Activated effector memory CD4-positive, alpha-beta T cell treated with Interleukin-2 at 50 U/mL for 16 hours (primary cell): ENCODE results near the gene TMED9.
"Not testable (repeated sequence)": the region's sequence is repeated elsewhere in the genome, so short reads cannot be mapped to it uniquely, and the experiment has no call there.

ENCODE experiments used
- DNase-seq: peaks from one replicate; pipeline ENCODE4 v3.0.0-alpha.2; 2020

TMED9 gene

DNA sequence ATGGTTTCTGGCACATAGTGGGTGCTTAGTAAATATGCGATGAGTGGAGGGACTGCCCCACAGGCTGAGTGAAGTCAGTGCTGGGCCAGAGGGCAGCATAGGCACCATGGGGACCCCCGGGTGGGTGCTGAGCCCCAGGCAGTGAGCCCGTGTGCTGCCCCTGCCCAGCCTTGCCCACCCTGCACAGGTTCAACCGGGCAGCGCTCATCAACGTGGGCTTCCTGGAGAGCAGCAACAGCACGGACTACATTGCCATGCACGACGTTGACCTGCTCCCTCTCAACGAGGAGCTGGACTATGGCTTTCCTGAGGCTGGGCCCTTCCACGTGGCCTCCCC lies 15.1 kb downstream of the TMED9 start:
- no peak for DNase-seq

DNA sequence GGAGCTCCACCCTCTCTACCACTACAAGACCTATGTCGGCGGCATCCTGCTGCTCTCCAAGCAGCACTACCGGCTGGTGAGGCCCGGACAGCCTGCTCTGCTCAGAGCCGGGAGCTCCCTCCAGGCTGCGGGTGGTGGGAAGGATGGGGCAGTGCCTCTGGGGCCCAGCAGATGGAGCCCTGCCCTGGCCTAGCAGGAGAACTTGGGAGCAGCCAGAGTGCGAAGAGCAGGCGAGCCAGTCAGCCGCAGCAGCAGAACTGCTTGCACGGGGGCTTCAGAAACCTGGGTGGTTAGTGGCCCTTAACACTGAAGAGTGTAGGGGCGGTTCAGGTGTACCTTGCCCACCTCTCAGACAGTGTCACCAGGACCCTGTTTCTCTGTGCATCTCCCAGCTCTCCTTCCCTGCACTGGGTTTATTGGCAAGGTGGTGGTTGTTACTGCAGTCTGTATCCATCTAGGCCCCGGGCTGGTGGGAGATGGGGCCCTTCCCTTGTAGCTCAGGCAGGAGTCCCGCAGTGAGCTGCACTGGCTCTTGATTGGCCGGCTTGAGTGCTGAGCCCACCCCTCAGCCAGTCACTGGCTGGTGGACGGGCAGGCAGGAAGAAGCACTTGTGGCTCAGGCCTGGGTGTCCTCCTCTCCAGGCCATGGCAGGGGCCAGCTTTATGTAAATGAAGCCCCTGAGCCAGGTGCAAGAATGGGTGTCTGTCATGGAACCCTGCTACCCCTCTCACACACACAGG lies 15.6 kb downstream of the TMED9 start:
- DNase-seq = peak; percentile 37

DNA sequence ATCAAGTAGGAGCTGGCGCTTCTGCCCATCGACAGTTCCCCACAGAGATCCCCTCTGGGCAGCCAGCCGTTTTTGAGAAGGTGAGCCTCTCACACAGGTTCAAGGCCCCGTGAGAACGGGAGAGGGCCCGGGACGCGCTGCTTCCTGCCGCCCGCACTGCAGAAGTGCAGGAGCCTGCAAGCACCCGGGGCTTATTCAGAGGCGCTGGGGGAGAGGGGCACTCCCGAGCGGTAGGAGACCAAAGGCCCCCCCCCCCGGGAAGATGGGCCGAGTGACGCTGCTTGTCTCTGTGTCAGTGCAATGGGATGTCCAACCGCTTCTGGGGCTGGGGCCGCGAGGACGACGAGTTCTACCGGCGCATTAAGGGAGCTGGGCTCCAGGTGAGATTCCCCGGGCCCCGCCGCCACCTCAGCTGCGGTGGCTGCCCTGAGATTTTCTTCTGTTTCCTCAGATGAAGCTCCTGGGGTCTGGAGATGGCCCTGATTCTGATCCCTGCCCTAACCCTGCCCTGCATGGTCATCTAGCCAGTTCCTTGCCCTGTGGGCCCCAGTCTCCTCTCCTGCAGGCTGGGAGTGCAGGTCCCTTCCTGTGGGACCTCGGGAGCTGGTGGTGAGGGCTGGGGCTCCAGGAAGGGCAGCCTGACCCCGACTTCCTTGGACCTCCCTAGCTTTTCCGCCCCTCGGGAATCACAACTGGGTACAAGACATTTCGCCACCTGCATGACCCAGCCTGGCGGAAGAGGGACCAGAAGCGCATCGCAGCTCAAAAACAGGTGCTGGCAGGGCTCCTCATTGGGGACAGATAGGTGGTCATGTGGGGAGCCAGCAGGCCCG lies 16.5 kb downstream of the TMED9 start:
- no peak for DNase-seq

DNA sequence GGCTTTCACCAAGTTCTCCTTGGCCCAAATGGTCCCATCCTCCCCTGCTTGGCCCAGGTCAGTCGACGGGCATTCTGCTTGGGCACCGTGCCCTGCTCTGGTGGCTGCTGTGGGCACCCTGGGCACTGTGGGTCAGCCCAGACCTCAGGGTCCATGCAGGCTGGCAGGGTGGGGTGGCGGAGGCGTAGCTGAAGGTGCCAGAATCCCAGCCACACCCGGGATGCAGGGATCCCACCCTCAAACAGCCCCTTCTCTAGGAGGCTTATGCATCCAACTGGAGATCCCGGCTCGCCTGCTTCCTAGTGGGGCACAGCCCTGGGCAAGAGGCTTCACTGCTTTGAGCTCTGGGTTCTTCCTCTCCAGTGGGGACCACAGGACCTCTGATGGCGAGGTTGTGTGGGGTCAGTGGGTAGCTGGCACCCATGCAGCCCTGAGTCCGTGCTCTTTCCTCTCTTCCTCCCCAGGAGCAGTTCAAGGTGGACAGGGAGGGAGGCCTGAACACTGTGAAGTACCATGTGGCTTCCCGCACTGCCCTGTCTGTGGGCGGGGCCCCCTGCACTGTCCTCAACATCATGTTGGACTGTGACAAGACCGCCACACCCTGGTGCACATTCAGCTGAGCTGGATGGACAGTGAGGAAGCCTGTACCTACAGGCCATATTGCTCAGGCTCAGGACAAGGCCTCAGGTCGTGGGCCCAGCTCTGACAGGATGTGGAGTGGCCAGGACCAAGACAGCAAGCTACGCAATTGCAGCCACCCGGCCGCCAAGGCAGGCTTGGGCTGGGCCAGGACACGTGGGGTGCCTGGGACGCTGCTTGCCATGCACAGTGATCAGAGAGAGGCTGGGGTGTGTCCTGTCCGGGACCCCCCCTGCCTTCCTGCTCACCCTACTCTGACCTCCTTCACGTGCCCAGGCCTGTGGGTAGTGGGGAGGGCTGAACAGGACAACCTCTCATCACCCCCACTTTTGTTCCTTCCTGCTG lies 17.4 kb downstream of the TMED9 start:
- no peak for DNase-seq

DNA sequence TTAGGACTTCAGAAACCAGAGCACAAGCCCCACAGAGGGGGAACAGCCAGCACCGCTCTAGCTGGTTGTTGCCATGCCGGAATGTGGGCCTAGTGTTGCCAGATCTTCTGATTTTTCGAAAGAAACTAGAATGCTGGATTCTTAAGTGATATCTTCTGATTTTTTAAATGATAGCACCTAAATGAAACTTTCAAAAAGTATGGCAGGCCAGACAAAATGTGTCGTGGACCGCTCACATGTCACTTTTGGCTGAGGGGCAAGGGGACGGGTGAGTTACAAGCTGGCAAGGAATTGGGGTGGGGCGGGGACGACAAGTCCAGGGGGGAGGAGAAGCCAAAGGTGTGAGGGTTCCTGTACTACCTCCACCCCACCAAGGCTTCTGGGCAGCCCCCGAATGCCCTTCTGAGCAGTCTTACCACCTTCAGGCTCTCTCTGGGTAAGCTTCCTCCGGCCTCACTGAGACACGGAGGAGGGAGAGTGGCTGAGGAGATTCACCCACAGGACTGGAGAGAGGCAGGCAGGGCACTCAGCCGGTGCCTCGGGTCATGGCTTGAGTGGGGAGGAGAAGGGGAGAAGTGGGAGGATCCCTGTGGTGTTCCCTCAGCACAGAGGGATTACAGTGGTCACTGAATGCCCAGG lies 18.2 kb downstream of the TMED9 start:
- no peak for DNase-seq

DNA sequence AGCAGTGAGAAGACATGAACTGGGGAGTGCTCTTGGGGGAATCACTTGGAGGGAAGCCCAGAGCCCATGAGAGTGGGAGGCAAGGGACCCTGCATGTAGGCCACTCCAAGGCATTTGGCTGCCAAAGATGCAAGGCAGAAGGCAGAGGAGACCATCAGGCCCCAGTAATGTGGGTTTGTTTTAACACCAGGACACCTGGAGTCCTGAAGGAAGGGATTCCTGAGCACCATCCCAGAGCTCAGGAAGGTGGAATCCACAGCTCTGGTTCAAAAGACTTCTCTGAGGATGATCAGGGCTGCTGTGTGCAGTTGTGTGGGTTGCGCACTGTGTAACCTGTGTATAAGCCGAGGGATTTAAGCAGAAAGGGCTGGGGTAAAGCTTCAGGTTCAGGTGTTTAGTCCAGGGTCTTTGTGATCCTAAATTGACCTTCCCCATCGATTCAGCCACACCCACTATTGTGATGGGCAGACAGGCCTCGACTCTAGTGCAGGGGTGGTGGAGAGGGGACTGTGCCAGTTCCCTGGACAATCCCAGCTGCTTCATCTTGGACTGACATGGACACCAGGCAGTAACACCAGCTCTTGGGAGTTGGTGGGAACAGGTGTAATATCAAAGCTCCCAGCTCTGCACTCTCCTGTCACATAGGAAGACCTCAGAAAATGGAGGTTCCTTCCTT lies 18.9 kb downstream of the TMED9 start:
- DNase-seq = no peak

DNA sequence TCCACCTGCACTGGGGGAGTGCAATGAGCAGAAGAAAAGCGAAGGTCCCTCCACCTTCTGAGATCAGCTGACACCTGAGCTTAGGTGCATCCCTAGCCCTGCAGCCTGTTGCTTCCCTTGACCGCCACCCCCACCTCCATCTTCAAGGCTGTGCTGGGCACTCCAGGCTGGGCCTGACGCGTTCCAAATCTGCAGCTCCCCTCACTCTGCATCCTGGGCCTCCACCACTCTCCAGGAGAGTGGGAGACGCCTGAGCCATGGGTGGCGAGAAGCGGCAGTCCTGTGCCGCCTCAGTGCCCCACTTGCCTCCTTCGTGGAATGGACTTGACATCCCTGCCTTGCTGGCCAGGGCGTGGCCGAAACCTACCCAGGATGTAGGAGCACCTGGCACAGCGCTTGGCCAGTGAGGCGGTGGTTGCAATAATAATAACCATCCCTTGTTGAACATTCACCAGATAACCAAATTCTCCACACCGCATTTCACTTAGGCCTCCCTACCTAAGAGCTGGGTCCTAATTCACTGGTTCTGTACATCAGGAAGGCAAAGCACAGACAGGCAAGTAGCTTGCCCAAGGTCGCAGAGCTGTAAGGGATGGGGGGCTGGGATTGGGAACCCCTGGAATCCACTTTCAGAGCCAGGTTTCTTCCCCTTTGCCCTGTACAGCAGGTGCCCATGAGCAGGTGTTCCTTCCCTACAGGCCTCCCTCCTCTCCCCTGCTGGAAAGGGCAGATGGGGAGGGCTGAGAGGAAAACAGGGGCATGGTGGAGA lies 19.6 kb downstream of the TMED9 start:
- DNase-seq = no peak

DNA sequence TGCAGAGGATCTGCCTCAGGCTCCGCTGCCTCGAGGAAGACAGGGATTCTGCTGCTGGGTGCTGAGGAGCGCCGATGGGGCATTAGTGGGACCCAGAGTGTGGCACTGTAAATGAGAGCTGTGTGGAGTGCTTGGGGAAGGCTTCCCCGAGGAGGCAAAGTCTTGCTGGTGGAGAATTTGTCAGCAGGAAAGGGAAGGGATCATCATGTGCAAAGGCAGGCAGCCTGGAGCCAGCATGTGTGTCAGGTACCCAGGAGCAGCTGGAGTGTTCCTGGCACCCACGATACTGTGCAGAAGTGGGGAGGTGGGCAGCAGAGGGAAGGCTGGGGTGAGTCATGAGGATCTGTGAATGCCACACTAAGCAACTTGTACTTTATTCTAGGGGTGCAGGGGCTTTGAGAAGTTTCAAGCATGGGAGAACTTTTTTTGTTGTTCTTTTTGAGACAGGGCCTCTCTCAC lies 20.2 kb downstream of the TMED9 start:
- no peak for DNase-seq

DNA sequence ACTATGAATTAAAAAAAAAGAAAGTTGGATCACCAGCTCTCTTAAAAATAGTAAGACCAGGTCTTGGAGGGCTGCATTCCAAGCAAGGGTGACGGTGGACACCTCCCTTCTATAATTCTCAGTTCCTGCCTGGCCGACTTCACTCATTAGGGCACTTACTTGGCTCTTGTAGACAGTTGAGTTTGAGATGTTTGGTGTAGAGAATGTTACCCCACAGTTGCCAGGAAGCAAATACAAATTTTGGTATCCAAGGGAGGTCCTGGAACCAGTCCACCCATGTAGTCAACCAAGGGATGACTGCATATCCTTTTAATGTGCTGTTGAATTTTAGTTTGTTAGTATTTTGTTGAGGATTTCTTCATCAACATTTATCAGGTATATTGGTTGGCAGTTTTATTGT lies 28.6 kb downstream of the TMED9 start:
- DNase-seq = no peak

DNA sequence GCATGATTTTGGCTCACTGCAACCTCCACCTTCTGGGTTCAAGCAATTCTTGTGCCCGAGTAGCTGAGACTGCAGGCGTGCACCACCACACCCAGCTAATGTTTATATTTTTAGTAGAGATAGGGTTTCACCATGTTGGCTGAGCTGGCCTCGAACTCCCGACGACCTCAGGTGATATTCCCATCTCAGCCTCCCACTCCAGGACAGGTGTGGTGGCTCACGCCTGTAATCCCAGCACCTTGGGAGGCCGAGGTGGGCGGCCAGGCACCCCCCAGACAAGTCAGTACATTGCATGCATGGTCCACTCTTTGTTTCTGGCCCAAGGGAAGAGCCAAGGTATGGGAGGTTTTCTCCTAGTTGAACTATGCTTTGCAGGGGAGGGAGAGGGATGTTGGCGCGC lies 32.2 kb downstream of the TMED9 start:
- not testable (repeated sequence) for DNase-seq

DNA sequence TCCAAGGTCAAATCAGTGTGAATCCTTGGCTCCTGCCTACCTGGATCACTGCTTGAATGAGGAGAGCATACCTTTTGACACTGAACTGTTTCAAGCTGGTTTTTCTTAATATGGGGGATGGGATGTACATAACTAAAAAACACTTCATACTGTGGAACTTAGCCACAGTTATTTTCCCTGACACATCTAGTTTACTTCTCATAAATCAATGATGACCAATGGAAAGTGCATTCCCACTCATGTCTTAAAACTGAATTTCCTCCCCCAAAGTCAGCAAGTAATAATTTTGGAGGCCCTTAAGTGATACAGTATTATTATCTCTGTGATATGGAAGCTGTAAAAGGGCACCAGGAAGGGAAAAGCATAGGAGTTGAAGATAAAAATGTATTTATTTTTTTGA lies 38.2 kb downstream of the TMED9 start:
- not testable (repeated sequence) for DNase-seq

DNA sequence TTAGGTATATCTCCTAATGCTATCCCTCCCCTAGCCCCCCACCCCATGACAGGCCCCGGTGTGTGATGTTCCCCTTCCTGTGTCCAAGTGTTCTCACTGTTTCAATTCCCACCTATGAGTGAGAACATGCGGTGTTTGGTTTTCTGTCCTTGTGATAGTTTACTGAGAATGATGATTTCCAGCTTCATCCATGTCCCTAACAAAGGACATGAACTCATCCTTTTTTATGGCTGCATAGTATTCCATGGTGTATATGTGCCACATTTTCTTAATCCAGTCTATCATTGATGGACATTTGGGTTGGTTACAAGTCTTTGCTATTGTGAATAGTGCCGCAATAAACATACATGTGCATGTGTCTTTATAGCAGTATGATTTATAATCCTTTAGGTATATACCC lies 42.9 kb downstream of the TMED9 start:
- DNase-seq = not testable (repeated sequence)

DNA sequence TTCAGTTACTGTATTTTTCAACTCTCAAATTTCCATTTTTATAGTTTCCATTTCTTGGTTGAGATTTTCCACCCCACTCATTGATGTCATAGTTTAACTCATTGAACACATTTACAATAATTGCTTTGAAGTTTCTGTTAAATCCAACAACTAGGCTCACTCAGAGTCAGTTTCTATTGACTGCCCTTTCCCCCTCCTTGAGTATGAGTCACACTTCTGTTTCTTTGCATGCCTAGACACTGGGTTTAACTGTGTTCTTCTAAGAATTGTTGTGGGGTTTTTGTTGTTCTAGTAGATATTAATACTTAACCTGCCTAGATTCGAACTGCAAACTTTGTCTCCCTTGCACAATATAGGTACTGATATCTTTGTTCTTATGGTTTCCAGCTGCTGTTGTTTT lies 53.5 kb downstream of the TMED9 start:
- DNase-seq = not testable (repeated sequence)
